ENCODE results near the gene SYNDIG1.

DNA sequence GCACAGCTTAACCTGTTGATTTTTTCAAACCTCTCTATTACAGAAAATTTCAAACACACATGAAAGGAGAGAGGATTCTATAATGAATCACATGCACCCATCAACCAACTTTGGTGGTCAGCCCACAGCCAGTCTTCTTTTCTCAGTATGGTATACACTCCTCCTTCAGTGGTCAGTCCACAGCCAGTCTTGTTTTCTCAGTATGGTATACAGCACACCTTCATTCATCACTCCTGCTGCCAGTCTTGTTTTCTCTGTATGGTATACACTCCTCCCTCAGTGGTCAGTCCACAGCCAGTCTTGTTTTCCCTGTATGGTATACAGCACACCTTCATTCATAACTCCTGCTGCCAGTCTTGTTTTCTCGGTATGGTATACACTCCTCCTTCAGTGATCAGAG, 67.8 kb downstream of the SYNDIG1 start:
- no peak for TF ChIP-seq CTCF (IDR thresholded peaks at IDR 0.05)
- no peak for TF ChIP-seq POLR2A (IDR thresholded peaks at IDR 0.05)
- no peak for TF ChIP-seq POLR2AphosphoS5 (IDR thresholded peaks at IDR 0.05)

Data from prostate gland (tissue), 2 donors.